ENCODE results near the gene TTLL8.
"Not testable (repeated sequence)": the region's sequence is repeated elsewhere in the genome, so short reads cannot be mapped to it uniquely, and the experiment has no call there.

Gene TTLL8

DNA sequence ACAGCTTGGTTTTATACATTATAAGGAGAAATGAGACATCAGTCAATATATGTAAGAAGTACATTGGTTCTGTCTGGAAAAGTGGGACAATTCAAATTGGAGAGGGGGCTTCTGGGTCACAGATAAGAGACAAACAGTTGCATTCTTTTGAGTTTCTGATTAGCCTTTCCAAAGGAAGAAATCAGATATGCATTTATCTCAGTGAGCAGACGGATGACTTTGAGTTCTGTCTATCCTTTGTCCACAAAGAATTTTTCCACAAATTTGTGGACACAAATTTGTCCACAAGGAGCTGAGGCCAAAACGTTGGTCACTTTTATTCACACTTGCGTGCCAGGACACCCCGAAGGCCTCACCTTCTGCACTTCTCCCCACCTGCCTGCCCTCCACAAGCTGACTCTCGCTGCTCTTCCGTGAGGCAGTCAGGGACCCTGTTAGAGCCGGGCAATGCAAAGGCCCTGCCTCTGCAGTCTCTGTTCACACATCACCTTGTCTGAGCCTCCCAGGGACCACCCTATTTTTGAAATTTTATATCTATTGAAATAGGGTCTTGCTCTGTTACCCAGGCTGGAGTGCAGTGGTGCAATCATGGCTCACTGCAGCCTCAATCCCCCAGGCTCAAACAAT is 66.1 kb downstream of the TTLL8 start:
- TF ChIP-seq, protein P1, sequence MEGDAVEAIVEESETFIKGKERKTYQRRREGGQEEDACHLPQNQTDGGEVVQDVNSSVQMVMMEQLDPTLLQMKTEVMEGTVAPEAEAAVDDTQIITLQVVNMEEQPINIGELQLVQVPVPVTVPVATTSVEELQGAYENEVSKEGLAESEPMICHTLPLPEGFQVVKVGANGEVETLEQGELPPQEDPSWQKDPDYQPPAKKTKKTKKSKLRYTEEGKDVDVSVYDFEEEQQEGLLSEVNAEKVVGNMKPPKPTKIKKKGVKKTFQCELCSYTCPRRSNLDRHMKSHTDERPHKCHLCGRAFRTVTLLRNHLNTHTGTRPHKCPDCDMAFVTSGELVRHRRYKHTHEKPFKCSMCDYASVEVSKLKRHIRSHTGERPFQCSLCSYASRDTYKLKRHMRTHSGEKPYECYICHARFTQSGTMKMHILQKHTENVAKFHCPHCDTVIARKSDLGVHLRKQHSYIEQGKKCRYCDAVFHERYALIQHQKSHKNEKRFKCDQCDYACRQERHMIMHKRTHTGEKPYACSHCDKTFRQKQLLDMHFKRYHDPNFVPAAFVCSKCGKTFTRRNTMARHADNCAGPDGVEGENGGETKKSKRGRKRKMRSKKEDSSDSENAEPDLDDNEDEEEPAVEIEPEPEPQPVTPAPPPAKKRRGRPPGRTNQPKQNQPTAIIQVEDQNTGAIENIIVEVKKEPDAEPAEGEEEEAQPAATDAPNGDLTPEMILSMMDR (IDR thresholded peaks at IDR 0.05; ENCODE audit: low read length), result no peak
- TF ChIP-seq EZH2 (IDR thresholded peaks at IDR 0.05; ENCODE audit: borderline replicate concordance, low read length), result no peak
- H3K4me3 ChIP-seq (ENCODE audit: low read depth, low read length, poor library complexity, severe bottlenecking), result no peak overlapping the region

DNA sequence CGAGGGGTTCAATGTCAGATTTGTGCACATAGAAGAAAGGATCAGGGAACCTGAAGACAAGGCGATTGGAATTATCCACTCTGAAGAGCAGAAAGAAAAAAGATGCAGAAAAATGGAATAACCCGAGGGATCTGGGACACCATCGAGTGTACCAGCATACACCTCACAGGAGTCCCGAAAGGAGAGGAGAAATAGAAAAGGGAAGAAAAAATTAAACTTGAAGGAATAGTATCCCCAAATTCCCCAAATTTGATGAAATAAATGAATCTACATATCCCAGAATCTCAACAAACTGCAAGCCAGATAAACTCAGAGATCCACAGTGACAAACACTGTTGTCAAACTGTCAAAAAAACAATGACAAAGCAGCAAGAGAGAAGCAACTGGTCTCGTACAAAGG is 66.9 kb downstream of the TTLL8 start:
- TF ChIP-seq, protein P1 (IDR thresholded peaks at IDR 0.05; ENCODE audit: low read length), result no peak
- TF ChIP-seq EZH2 (IDR thresholded peaks at IDR 0.05; ENCODE audit: borderline replicate concordance, low read length), result no peak
- H3K4me2 ChIP-seq (ENCODE audit: low read length), result no peak overlapping the region
- no peak overlapping the region for H2AFZ ChIP-seq (ENCODE audit: low read length)
- H3K4me3 ChIP-seq (ENCODE audit: low read depth, low read length, poor library complexity, severe bottlenecking), result no peak overlapping the region
- H3K27ac ChIP-seq (ENCODE audit: low read depth, low read length, poor library complexity, severe bottlenecking), result no peak overlapping the region
- peaks cover 12% of the 10 kb centered on the region for H3K9me3 ChIP-seq (ENCODE audit: low read length)
- peaks cover 3% of the 10 kb centered on the region; the same call in 1 of the 2 replicates for H3K36me3 ChIP-seq (ENCODE audit: insufficient read depth, low read length)
- no peaks in the 10 kb centered on the region for H4K20me1 ChIP-seq (ENCODE audit: insufficient read depth, low read length)
- no peaks in the 10 kb centered on the region for H3K4me1 ChIP-seq (ENCODE audit: insufficient read depth, low read length, severe bottlenecking)
- no peaks in the 10 kb centered on the region for H3K9me2 ChIP-seq (ENCODE audit: low read depth, low read length)
- H3K9ac ChIP-seq (ENCODE audit: low read length), result no peak overlapping the region
- peaks cover 13% of the 10 kb centered on the region; the same call in 1 of the 2 replicates for H3K27me3 ChIP-seq (ENCODE audit: insufficient read depth, low read length)
- no peaks in the 10 kb centered on the region for H3F3A ChIP-seq (ENCODE audit: insufficient read depth, low read length)
- H3K79me2 ChIP-seq (ENCODE audit: insufficient read depth, low read length), result no peaks in the 10 kb centered on the region

More for the DNA sequence above, 66.1 kb downstream of the TTLL8 start:
- no peak overlapping the region for H2AFZ ChIP-seq (ENCODE audit: low read length)
- H3K4me2 ChIP-seq (ENCODE audit: low read length), result no peak overlapping the region
- H3K9me2 ChIP-seq (ENCODE audit: low read depth, low read length), result no peaks in the 10 kb centered on the region
- H3F3A ChIP-seq (ENCODE audit: insufficient read depth, low read length), result no peaks in the 10 kb centered on the region
- peaks cover 8% of the 10 kb centered on the region; the same call in 1 of the 2 replicates for H3K27me3 ChIP-seq (ENCODE audit: insufficient read depth, low read length)
- H3K9me3 ChIP-seq (ENCODE audit: low read length), result peaks cover 8% of the 10 kb centered on the region
- no peaks in the 10 kb centered on the region for H3K4me1 ChIP-seq (ENCODE audit: insufficient read depth, low read length, severe bottlenecking)
- H3K79me2 ChIP-seq (ENCODE audit: insufficient read depth, low read length), result no peaks in the 10 kb centered on the region
- no peak overlapping the region for H3K27ac ChIP-seq (ENCODE audit: low read depth, low read length, poor library complexity, severe bottlenecking)
- H3K9ac ChIP-seq (ENCODE audit: low read length), result no peak overlapping the region
- no peaks in the 10 kb centered on the region for H4K20me1 ChIP-seq (ENCODE audit: insufficient read depth, low read length)
- peaks cover 3% of the 10 kb centered on the region; the same call in 1 of the 2 replicates for H3K36me3 ChIP-seq (ENCODE audit: insufficient read depth, low read length)

DNA sequence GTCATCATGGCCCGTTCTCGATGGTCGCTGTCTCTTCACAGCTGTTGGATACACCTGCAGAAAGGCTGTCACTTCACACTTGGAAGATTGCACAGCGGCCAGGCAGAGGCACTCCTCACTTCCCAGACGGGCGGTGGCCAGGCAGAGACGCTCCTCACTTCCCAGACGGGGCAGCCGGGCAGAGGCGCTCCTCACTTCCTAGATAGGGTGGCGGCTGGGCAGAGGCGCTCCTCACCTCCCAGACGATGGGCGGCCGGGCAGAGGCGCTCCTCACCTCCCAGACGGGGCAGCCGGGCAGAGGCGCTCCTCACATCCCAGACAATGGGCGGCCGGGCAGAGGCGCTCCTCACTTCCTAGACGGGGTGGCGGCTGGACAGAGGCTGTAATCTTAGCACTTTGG is 68.3 kb downstream of the TTLL8 start:
- not testable (repeated sequence) for H2AFZ ChIP-seq (ENCODE audit: low read length)
- peaks cover 16% of the 10 kb centered on the region; the same call in 1 of the 2 replicates for H3K27me3 ChIP-seq (ENCODE audit: insufficient read depth, low read length)

GRCh38 chr22:49986325-49986724 is 71.8 kb downstream of the TTLL8 start:
- no peak overlapping the region for H3K9ac ChIP-seq (ENCODE audit: low read length)
- no peaks in the 10 kb centered on the region for H3K9me2 ChIP-seq (ENCODE audit: low read depth, low read length)
- H3K4me2 ChIP-seq (ENCODE audit: low read length), result no peak overlapping the region
- H3K9me3 ChIP-seq (ENCODE audit: low read length), result peaks cover 18% of the 10 kb centered on the region
- no peak overlapping the region for H3K27ac ChIP-seq (ENCODE audit: low read depth, low read length, poor library complexity, severe bottlenecking)
- H3F3A ChIP-seq (ENCODE audit: insufficient read depth, low read length), result no peaks in the 10 kb centered on the region
- no peaks in the 10 kb centered on the region for H3K4me1 ChIP-seq (ENCODE audit: insufficient read depth, low read length, severe bottlenecking)
- H4K20me1 ChIP-seq (ENCODE audit: insufficient read depth, low read length), result no peaks in the 10 kb centered on the region
- TF ChIP-seq, protein P1 (IDR thresholded peaks at IDR 0.05; ENCODE audit: low read length), result no peak
- no peak for TF ChIP-seq EZH2 (IDR thresholded peaks at IDR 0.05; ENCODE audit: borderline replicate concordance, low read length)
- H3K79me2 ChIP-seq (ENCODE audit: insufficient read depth, low read length), result no peaks in the 10 kb centered on the region
- H3K27me3 ChIP-seq (ENCODE audit: insufficient read depth, low read length), result peaks cover 17% of the 10 kb centered on the region; the same call in 1 of the 2 replicates
- H3K4me3 ChIP-seq (ENCODE audit: low read depth, low read length, poor library complexity, severe bottlenecking), result no peak overlapping the region
- no peak overlapping the region for H2AFZ ChIP-seq (ENCODE audit: low read length)
- peaks cover 3% of the 10 kb centered on the region; the same call in 1 of the 2 replicates for H3K36me3 ChIP-seq (ENCODE audit: insufficient read depth, low read length)

More for the DNA sequence above, 68.3 kb downstream of the TTLL8 start:
- H3K4me1 ChIP-seq (ENCODE audit: insufficient read depth, low read length, severe bottlenecking); H3K79me2 ChIP-seq (ENCODE audit: insufficient read depth, low read length); H3K36me3 ChIP-seq (ENCODE audit: insufficient read depth, low read length); H3K9ac ChIP-seq (ENCODE audit: low read length); H4K20me1 ChIP-seq (ENCODE audit: insufficient read depth, low read length); H3K27ac ChIP-seq (ENCODE audit: low read depth, low read length, poor library complexity, severe bottlenecking); H3F3A ChIP-seq (ENCODE audit: insufficient read depth, low read length); H3K4me2 ChIP-seq (ENCODE audit: low read length); H3K9me2 ChIP-seq (ENCODE audit: low read depth, low read length); H3K4me3 ChIP-seq (ENCODE audit: low read depth, low read length, poor library complexity, severe bottlenecking): not testable (repeated sequence)
- peaks cover 19% of the 10 kb centered on the region for H3K9me3 ChIP-seq (ENCODE audit: low read length)

All from OCI-LY1 (cell line).